ENCODE data around the gene WDFY3. TPM values are rescaled to one million over a fixed set of nuclear protein-coding genes. Genes with fewer than 3 reads are reported as not detected.
"Not testable (repeated sequence)": the region's sequence is repeated elsewhere in the genome, so short reads cannot be mapped to it uniquely, and the experiment has no call there.

WDFY3 gene
- total and polyA plus RNA-seq, 9 of the 15 experiments (the other 6 are each of a cell fraction or from before 2014, with no cell fraction given), result 0.58 to 13.5 (median 9.4) TPM

DNA sequence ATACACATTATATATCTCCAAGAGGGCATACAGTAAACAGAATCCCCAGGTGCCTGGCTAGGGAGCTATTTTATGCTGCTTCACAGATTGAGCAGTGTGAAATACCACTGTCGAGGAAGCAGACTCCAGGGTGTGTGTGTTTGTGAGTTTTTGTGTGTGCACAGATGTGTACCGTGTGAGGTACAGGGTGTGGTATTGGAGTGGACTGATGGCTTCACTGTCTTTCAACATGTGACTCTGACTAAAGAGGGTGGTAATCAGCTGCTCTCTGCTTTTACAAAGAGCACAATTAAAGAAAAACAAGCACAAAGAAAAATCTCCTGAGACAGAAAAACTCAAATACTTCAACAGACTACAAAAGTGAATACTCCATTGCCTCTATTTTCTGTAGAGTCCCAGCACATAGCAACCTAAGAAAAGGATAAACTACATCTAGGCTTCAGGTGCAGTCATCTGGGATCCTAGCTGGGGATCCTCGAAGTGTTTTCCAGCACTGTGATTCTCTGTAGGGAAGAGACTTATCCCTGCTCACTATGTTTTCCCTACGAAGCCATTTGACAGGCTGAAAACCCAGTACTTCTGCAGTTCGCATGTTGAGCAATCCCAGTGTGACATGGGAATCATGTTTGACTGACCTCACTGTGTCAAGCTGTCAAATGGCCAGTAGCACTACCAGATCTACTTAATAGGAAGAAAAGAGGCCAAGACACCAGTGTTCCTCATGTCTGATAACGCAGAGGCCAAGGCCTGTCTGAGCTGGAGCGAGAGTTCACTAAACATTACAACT lies 283.2 kb downstream of the WDFY3 start:
- DNase-seq (ENCODE audit: extremely low read depth in 1 of 4, low spot score in 3 of 4) (no peak), FAIRE-seq (no peak), ATAC-seq (no peak)
- H3K9me1 ChIP-seq (ENCODE audit: control insufficient read depth, insufficient read depth, low read length), result no peaks in the 10 kb centered on the region
- H3K4me2 ChIP-seq (ENCODE audit: insufficient read depth, low read length), result no peak overlapping the region
- intact Hi-C loops (cut with micrococcal nuclease), result no loop called here
- BruUV-seq (replicated peaks), result no TSS peak
- WGBS (ENCODE audit: insufficient coverage, low coverage, missing lambda C conversion rate), result 46% methylated on average over 7 of the region's 7 CpGs
- ChIA-PET POLR2A (interaction anchor here (0.6 to 0.8 kb wide), 2 partner anchors 10 to 1204 kb away, joined by 4 read pairs; no protein-coding TSS in a partner anchor), CTCF (ENCODE audit: low intra/inter-chr PET ratio) (no interaction called here)
- in situ Hi-C loops (cut with MboI), result no loop called here
- no peaks in the 10 kb centered on the region for H3K79me2 ChIP-seq (ENCODE audit: control insufficient read depth, insufficient read depth, low read length)
- no peak overlapping the region for H3K27ac ChIP-seq (ENCODE audit: extremely low read depth, low read depth, low read length)
- no peak for TF ChIP-seq ZFP1 (CRISPR knock-in tag; IDR thresholded peaks at IDR 0.05)
- no peak for TF ChIP-seq ELF1 (tag; IDR thresholded peaks at IDR 0.05)
- TF ChIP-seq ILK (tag; IDR thresholded peaks at IDR 0.05; ENCODE audit: borderline replicate concordance, low read depth), result no peak
- no peak for TF ChIP-seq SOX6 (IDR thresholded peaks at IDR 0.05)
- no peak for TF ChIP-seq SRSF7 (optimal IDR thresholded peaks at IDR 0.05; ENCODE audit: low read depth, low read length)
- no peak for TF ChIP-seq RAD21 (CRISPR knock-in tag; conservative IDR thresholded peaks at IDR 0.05 in 1 of 2, IDR thresholded peaks at IDR 0.05 in 1 of 2)
- TF ChIP-seq SMARCB1 (IDR thresholded peaks at IDR 0.05; ENCODE audit: insufficient read length, low read depth), result no peak
- TF ChIP-seq, protein P1, sequence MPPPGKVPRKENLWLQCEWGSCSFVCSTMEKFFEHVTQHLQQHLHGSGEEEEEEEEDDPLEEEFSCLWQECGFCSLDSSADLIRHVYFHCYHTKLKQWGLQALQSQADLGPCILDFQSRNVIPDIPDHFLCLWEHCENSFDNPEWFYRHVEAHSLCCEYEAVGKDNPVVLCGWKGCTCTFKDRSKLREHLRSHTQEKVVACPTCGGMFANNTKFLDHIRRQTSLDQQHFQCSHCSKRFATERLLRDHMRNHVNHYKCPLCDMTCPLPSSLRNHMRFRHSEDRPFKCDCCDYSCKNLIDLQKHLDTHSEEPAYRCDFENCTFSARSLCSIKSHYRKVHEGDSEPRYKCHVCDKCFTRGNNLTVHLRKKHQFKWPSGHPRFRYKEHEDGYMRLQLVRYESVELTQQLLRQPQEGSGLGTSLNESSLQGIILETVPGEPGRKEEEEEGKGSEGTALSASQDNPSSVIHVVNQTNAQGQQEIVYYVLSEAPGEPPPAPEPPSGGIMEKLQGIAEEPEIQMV (tag; conservative IDR thresholded peaks at IDR 0.05; ENCODE audit: low read depth), result no peak
- TF ChIP-seq, protein P2, sequence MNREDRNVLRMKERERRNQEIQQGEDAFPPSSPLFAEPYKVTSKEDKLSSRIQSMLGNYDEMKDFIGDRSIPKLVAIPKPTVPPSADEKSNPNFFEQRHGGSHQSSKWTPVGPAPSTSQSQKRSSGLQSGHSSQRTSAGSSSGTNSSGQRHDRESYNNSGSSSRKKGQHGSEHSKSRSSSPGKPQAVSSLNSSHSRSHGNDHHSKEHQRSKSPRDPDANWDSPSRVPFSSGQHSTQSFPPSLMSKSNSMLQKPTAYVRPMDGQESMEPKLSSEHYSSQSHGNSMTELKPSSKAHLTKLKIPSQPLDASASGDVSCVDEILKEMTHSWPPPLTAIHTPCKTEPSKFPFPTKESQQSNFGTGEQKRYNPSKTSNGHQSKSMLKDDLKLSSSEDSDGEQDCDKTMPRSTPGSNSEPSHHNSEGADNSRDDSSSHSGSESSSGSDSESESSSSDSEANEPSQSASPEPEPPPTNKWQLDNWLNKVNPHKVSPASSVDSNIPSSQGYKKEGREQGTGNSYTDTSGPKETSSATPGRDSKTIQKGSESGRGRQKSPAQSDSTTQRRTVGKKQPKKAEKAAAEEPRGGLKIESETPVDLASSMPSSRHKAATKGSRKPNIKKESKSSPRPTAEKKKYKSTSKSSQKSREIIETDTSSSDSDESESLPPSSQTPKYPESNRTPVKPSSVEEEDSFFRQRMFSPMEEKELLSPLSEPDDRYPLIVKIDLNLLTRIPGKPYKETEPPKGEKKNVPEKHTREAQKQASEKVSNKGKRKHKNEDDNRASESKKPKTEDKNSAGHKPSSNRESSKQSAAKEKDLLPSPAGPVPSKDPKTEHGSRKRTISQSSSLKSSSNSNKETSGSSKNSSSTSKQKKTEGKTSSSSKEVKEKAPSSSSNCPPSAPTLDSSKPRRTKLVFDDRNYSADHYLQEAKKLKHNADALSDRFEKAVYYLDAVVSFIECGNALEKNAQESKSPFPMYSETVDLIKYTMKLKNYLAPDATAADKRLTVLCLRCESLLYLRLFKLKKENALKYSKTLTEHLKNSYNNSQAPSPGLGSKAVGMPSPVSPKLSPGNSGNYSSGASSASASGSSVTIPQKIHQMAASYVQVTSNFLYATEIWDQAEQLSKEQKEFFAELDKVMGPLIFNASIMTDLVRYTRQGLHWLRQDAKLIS (CRISPR knock-in tag; IDR thresholded peaks at IDR 0.05), result no peak
- TF ChIP-seq ZC3H8 (IDR thresholded peaks at IDR 0.05), result no peak
- no peaks in the 10 kb centered on the region for H3K9me3 ChIP-seq (replicated peaks; ENCODE audit: control insufficient read depth, insufficient read depth, low read depth, low read length)
- peaks cover 0 to 14% of the 10 kb centered on the region in 2 experiments; a peak in 3 of 5 replicates for H3K4me1 ChIP-seq (replicated peaks in 1 of 2; ENCODE audit: control insufficient read depth in 2 of 2, insufficient read depth in 2 of 2, low read length in 2 of 2)
- no peaks in the 10 kb centered on the region for H3K27me3 ChIP-seq (ENCODE audit: control insufficient read depth in 2 of 2, insufficient read depth in 2 of 2, low read length in 2 of 2)
- H3K36me3 ChIP-seq (ENCODE audit: control insufficient read depth, insufficient read depth, low read length), result no peaks in the 10 kb centered on the region
- H3K4me3 ChIP-seq, result no peak overlapping the region
- H2AFZ ChIP-seq (ENCODE audit: low read depth, low read length), result no peak overlapping the region
- no peak overlapping the region for H3K9ac ChIP-seq (ENCODE audit: insufficient read depth in 1 of 2, low read depth in 2 of 2, low read length in 2 of 2)
- H4K20me1 ChIP-seq (replicated peaks; ENCODE audit: control insufficient read depth, insufficient read depth, low read length), result no peaks in the 10 kb centered on the region

DNA sequence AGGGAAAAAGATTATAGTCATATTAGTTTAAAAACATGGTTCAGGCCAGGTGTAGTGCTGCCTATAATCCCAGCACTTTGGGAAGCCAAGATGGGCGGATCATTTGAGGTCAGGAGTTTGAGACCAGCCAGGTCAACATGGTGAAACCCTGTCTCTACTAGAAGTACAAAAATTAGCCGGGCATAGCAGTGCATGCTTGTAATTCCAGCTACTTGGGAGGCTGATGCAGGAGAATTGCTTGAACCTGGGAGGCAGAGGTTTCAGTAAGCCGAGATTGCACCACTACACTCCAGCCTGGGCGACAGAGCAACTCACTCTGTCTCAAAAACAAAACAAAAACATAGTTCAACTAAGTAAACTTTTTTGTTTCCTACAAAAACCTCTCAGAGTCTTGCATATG lies 283.8 kb downstream of the WDFY3 start:
- BruUV-seq (replicated peaks); H3K4me2 ChIP-seq (ENCODE audit: insufficient read depth, low read length); intact Hi-C loops (cut with micrococcal nuclease); H3K9ac ChIP-seq (ENCODE audit: insufficient read depth in 1 of 2, low read depth in 2 of 2, low read length in 2 of 2); H3K9me3 ChIP-seq (replicated peaks; ENCODE audit: control insufficient read depth, insufficient read depth, low read depth, low read length); in situ Hi-C loops (cut with MboI); H4K20me1 ChIP-seq (replicated peaks; ENCODE audit: control insufficient read depth, insufficient read depth, low read length); FAIRE-seq; H3K9me1 ChIP-seq (ENCODE audit: control insufficient read depth, insufficient read depth, low read length); H3K79me2 ChIP-seq (ENCODE audit: control insufficient read depth, insufficient read depth, low read length); CTCF ChIA-PET (ENCODE audit: low intra/inter-chr PET ratio); H3K4me3 ChIP-seq; H3K27me3 ChIP-seq (ENCODE audit: control insufficient read depth in 2 of 2, insufficient read depth in 2 of 2, low read length in 2 of 2); H3K27ac ChIP-seq (ENCODE audit: extremely low read depth, low read depth, low read length); H3K36me3 ChIP-seq (ENCODE audit: control insufficient read depth, insufficient read depth, low read length); DNase-seq (ENCODE audit: extremely low read depth in 1 of 4, low spot score in 3 of 4); H2AFZ ChIP-seq (ENCODE audit: low read depth, low read length); ATAC-seq: not testable (repeated sequence)
- POLR2A ChIA-PET, result interaction anchor here (0.6 kb wide), 1 partner anchor 1204 kb away, joined by 4 read pairs; no protein-coding TSS in a partner anchor
- H3K4me1 ChIP-seq (replicated peaks in 1 of 2; ENCODE audit: control insufficient read depth in 2 of 2, insufficient read depth in 2 of 2, low read length in 2 of 2), result peaks cover 0 to 14% of the 10 kb centered on the region in 2 experiments; a peak in 3 of 5 replicates
- 35% methylated on average over 4 of the region's 4 CpGs for WGBS (ENCODE audit: insufficient coverage, low coverage, missing lambda C conversion rate)
